GM18909 (cell line): Measurements from ENCODE around the gene C5AR1.
"Not testable (repeated sequence)": the region's sequence is repeated elsewhere in the genome, so short reads cannot be mapped to it uniquely, and the experiment has no call there.

Experiments
- ATAC-seq: cut with Tn5 transposase; IDR thresholded peaks from one replicate; pipeline ENCODE4 v1.9.1; 2021; ENCODE audit warnings: mild to moderate bottlenecking; ENCODE audit not compliant: unreplicated experiment, poor library complexity

The C5AR1 gene

GRCh38 chr19:47358936-47359335, 49.3 kb downstream of the C5AR1 start:
- ATAC-seq: no peak

DNA sequence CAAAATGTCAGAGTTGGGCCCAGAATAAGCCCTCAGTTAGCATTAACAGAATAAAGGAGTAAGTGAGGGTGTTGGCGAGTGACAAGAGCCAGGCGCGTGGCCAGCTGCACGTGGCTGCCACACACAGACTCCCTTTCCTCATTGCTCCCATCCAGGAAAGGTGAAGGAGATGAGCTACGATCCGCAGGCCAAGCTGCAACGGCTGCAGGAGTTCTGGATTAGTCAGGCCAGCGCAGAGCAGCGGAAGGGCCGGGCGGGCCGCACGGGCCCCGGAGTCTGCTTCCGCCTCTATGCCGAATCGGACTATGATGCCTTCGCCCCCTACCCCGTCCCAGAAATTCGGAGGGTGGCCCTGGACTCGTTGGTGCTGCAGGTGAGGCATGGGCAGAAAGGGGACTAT, 52.7 kb downstream of the C5AR1 start:
- no peak for ATAC-seq

- ATAC-seq: no peak
Observed at GRCh38 chr19:47363758-47364531, 54.3 kb downstream of the C5AR1 start.

DNA sequence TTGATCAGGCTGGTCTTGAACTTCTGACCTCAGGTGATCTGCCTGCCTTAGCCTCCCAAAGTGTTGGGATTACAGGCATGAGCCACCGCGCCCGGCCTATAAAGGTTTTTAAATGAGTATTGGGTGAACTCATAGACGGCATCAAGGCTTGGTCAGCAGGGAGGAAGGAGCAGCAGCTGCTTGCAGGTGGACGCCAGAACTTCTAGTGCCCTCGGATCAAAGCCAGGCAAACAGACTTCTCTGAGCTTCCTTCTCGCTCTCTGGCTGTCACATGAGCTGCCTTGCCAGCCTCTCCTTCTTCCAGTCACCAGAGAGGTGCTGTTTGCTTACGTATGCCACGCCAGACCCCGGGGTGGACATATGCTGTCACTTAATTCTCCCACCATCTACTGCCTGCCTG, 55.8 kb downstream of the C5AR1 start:
- not testable (repeated sequence) for ATAC-seq

DNA sequence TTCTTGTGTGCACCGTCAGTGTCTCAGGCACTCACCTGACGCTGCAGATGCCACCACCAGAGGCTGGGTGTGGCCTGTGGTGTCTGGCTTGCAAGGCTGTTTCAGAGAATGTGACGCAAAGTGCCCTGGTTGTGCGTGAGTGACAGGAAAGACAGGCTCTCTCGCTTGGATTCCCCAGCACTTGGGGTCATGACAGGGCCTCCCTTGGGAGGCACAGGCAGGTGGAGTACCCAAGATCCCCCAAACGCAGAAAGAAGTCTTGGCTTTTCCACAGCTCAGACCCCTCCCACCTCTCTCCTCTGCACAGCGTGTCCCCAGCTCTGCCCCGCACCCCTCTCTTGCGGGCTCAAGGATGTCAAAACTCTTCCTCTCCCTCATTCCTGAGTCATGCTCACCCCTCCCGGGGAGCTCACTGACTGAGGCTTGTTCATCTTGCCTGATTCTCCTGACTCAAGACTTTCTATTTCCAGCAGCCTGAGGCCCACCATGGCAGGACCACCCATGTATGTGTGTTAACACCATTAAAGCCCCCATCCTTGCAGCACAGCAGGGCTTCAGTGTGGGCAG, 60.5 kb downstream of the C5AR1 start:
- no peak for ATAC-seq

- no peak for ATAC-seq
Observed at GRCh38 chr19:47371261-47371660, 61.6 kb downstream of the C5AR1 start.
